Measurements from ENCODE around the gene LYPD6.

DNA sequence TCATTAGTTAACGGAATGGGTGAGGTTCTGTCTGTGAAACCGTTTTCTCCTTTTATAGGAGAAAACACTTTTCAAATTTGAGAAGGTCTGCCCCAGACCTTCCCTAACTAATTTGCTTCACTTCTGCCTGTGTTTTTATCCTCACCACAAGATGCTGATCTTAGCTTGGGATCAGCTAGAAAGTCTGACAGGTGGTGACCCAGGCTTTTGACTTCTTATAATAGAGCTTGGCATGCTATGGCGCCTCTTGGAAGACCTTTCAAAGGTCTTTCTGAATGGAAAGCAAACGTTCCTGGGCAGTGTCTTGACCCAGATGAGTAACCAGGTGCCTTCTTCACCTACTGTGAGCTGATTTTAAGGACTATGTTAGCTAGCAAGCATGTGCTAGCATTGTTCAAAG lies 91.4 kb downstream of the LYPD6 start:
- no peak for TF ChIP-seq NR4A1 (CRISPR knock-in tag; IDR thresholded peaks at IDR 0.05)
- TF ChIP-seq NR4A1 (tag; IDR thresholded peaks at IDR 0.05), result no peak
- TF ChIP-seq ZNF134 (CRISPR knock-in tag; conservative IDR thresholded peaks at IDR 0.05), result no peak
- no peak for TF ChIP-seq CTCF (IDR thresholded peaks at IDR 0.05 in 2 of 3, conservative IDR thresholded peaks at IDR 0.05 in 1 of 3; ENCODE audit: insufficient read depth in 2 of 3, low read depth in 1 of 3, low read length in 3 of 3)
- no peak for TF ChIP-seq EP300 (IDR thresholded peaks at IDR 0.05; ENCODE audit: low read length)
- no peak for TF ChIP-seq FOXA1 (IDR thresholded peaks at IDR 0.05; ENCODE audit: borderline replicate concordance)
